ENCODE results near the gene SOCS7.

DNA sequence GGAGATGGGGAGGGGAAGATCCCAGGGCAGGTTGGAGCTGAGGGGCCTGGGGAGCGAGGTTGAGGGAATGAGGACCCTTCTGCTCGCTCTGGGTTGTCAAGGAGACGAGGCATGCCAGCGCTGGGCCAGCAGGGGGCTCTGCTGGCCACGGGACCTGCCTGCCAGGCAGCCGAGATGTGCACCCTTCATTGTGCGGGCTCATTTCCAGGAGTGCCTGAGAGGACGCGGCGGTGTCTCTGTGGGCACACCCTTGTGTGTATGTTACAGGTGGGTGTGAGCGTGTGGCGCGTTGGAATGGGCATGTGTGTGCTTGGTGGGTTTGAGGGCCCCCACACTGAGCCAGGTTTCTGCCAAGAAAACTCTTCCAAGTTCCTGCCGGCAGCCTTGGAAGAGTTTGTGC is 92.5 kb downstream of the SOCS7 start:
- TF ChIP-seq CTCF (IDR thresholded peaks at IDR 0.05; ENCODE audit: insufficient read depth, low read depth, low read length) (peak; percentile 75), EZH2 (IDR thresholded peaks at IDR 0.05; ENCODE audit: insufficient read depth, low read length) (no peak)
